PC-3 (cell line): ENCODE measurements around the gene TTLL10. TPM values are rescaled to one million over a fixed set of nuclear protein-coding genes. Genes with fewer than 3 reads are reported as not detected.

Source experiments
- ATAC-seq: fragments of 200-7000 bp; cut with Tn5 transposase; 2 replicates; pipeline ENCODE4 v1.9.1; 2020; ENCODE audit warnings: mild to moderate bottlenecking, moderate library complexity
- Bru-seq: library from RNA; stranded (reverse); fragments of 400-500 nt; gene quantifications from one replicate; lab custom pipeline; 2021; lab: Mats Ljungman, UMichigan
- BruChase-seq, 2 experiments: library from RNA; stranded (reverse); fragments of 400-500 nt; gene quantifications; one replicate each; lab custom pipeline; 2021; lab: Mats Ljungman, UMichigan
- BruUV-seq: library from RNA; stranded (reverse); fragments of 400-500 nt; replicated peaks from 2 replicates; lab custom pipeline; 2021; lab: Mats Ljungman, UMichigan
- CTCF ChIA-PET: fragments of 300-600 bp; sonication (Branson Sonifier 250); formaldehyde crosslinking; loops from one replicate; lab custom pipeline; 2022; ENCODE audit warnings: antibody characterized with exemption; lab: Charles Lee
- POLR2A ChIA-PET: fragments of 300-600 bp; sonication (Branson Sonifier 250); formaldehyde crosslinking; loops from one replicate; lab custom pipeline; 2022; ENCODE audit warnings: antibody characterized with exemption; ENCODE audit not compliant: unreplicated experiment; lab: Charles Lee
- DNase-seq: peaks from one replicate; pipeline ENCODE4 v3.0.0-alpha.2; 2015
- H2AFZ ChIP-seq: fragments of 300-600 bp; sonication (generic); 2 replicates; pipeline ENCODE4 v1.6.0; 2016; ENCODE audit warnings: antibody characterized with exemption, low read length
- H3F3A ChIP-seq: fragments of 300-600 bp; sonication (generic); one replicate; pipeline ENCODE4 v1.6.0; 2017; ENCODE audit warnings: antibody characterized with exemption, low read length, control low read depth, mild to moderate bottlenecking; ENCODE audit not compliant: unreplicated experiment
- H3K27ac ChIP-seq: fragments of 300-600 bp; sonication (generic); 2 replicates; pipeline ENCODE4 v1.5.1; 2016; ENCODE audit warnings: mild to moderate bottlenecking, low read length
- H3K27me3 ChIP-seq: fragments of 300-600 bp; sonication (generic); 2 replicates; pipeline ENCODE4 v1.6.1; 2016; ENCODE audit warnings: low read length, mixed read lengths
- H3K36me3 ChIP-seq: fragments of 300-600 bp; sonication (generic); 2 replicates; pipeline ENCODE4 v1.6.1; 2016; ENCODE audit warnings: low read depth, mixed run types, low read length, mixed read lengths
- H3K4me1 ChIP-seq: fragments of 300-600 bp; sonication (generic); 2 replicates; pipeline ENCODE4 v1.5.1; 2016; ENCODE audit warnings: low read length; ENCODE audit not compliant: insufficient read depth
- H3K4me2 ChIP-seq: fragments of 300-600 bp; sonication (generic); 2 replicates; pipeline ENCODE4 v1.6.0; 2016; ENCODE audit warnings: low read length
- H3K4me3 ChIP-seq: fragments of 300-600 bp; sonication (generic); 2 replicates; pipeline ENCODE4 v1.5.1; 2016; ENCODE audit warnings: mild to moderate bottlenecking, low read length, mixed read lengths
- H3K79me2 ChIP-seq: fragments of 300-600 bp; sonication (generic); 2 replicates; pipeline ENCODE4 v1.6.1; 2017; ENCODE audit warnings: low read length, mixed read lengths
- H3K9ac ChIP-seq: fragments of 300-600 bp; sonication (generic); 2 replicates; pipeline ENCODE4 v1.6.0; 2016; ENCODE audit warnings: mild to moderate bottlenecking, low read length
- H3K9me2 ChIP-seq: fragments of 300-600 bp; sonication (generic); replicated peaks from 2 replicates; pipeline ENCODE4 v1.6.1; 2016; ENCODE audit warnings: mixed run types, low read length, mixed read lengths
- H3K9me3 ChIP-seq: fragments of 300-600 bp; sonication (generic); 2 replicates; pipeline ENCODE4 v1.6.1; 2016; ENCODE audit warnings: low read length, mixed read lengths
- H4K20me1 ChIP-seq: fragments of 300-600 bp; sonication (generic); 2 replicates; pipeline ENCODE4 v1.6.1; 2016; ENCODE audit warnings: low read length, mixed read lengths
- EZH2 ChIP-seq: fragments of 300-600 bp; sonication (generic); IDR thresholded peaks from one replicate; pipeline ENCODE4 v1.6.1; 2017; ENCODE audit warnings: antibody characterized with exemption, mild to moderate bottlenecking, low read length; ENCODE audit not compliant: unreplicated experiment
- EZH2phosphoT487 ChIP-seq: fragments of 300-600 bp; sonication (generic); IDR thresholded peaks from 2 replicates; pipeline ENCODE4 v1.6.1; 2018; ENCODE audit warnings: mild to moderate bottlenecking, antibody characterized with exemption, low read length, borderline replicate concordance
- intact Hi-C: fragments of 100-400 bp; cut with micrococcal nuclease; formaldehyde crosslinking; loops from 2 replicates; pipeline ENCODE4 v1.9.0; 2023
- long read RNA-seq: library from polyadenylated mRNA; unstranded; transcript quantifications from one replicate; pipeline ENCODE4 v2.0.0, GENCODE V29; 2021; ENCODE audit not compliant: unreplicated experiment
- total RNA-seq: library from RNA; depleted of rRNA; stranded (reverse); fragments of >200 nt; gene quantifications from 2 replicates; pipeline ENCODE4 v1.2.3, GENCODE V29; 2014; rRNA removed
- TF ChIP-seq, protein P1 (sequence below): fragments of 300-600 bp; sonication (generic); conservative IDR thresholded peaks from 2 replicates; pipeline ENCODE4 v1.5.1; 2017; ENCODE audit warnings: antibody characterized with exemption, low read depth, mild to moderate bottlenecking, low read length

The TTLL10 gene, protein sequence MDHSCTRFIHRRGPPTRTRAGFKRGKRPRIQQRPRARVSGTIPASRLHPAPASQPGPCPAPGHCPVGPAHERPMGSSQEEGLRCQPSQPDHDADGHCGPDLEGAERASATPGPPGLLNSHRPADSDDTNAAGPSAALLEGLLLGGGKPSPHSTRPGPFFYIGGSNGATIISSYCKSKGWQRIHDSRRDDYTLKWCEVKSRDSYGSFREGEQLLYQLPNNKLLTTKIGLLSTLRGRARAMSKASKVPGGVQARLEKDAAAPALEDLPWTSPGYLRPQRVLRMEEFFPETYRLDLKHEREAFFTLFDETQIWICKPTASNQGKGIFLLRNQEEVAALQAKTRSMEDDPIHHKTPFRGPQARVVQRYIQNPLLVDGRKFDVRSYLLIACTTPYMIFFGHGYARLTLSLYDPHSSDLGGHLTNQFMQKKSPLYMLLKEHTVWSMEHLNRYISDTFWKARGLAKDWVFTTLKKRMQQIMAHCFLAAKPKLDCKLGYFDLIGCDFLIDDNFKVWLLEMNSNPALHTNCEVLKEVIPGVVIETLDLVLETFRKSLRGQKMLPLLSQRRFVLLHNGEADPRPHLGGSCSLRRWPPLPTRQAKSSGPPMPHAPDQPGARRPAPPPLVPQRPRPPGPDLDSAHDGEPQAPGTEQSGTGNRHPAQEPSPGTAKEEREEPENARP
- total RNA-seq (0.36 and 0.46 TPM in 2 replicates), Bru-seq, nascent RNA (percentile 41 among the genes with signal in this experiment), BruChase-seq, experiment 1, labeled RNA remaining after a 6-hour chase (percentile 42 among the genes with signal in this experiment), BruChase-seq, experiment 2, labeled RNA remaining after a 2-hour chase (percentile 41 among the genes with signal in this experiment)
- long read RNA-seq, partial matches to known transcripts: 0 of 2 reads
- long read RNA-seq, other reads (novel, unspliced or antisense): 2 of 2 reads

DNA sequence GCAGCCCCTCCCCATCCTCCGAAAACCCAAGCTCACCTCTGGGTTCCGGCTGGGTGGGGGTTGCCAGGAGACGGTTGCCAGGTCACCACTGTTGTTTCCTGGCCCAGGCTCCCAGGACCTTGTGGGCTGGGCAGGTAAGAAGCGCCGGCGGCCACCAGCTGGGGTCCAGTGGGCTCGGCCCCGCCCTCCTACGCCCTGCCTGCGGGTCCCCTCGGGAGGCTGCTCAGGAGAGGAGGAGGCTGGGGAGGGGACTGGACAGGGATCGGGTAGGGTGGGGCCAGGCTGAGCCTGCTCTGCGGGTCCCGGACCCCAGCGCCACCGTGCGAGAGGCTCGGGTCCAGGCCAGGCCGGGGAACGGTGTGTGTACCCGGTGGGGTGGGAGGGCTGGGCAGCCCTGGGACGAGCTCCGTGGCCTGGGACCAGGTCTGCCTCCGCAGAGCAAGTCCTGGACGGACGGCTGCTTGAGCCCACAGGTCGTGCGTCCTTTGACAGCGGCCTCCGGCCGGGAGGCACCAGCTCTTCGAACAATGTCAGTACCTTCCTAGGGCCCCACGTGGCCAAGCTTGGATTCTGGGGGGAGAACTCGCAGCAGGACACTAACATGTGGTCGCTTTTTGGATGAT lies at the start of gene TTLL10:
TSS of gene TTLL10 (plus strand) at position 88 of the 623 bp plus-strand sequence. CDS start 5,336 bp downstream, outside the sequence.
- no peak for TF ChIP-seq EZH2
- TF ChIP-seq EZH2phosphoT487: no peak
- TF ChIP-seq, protein P1, sequence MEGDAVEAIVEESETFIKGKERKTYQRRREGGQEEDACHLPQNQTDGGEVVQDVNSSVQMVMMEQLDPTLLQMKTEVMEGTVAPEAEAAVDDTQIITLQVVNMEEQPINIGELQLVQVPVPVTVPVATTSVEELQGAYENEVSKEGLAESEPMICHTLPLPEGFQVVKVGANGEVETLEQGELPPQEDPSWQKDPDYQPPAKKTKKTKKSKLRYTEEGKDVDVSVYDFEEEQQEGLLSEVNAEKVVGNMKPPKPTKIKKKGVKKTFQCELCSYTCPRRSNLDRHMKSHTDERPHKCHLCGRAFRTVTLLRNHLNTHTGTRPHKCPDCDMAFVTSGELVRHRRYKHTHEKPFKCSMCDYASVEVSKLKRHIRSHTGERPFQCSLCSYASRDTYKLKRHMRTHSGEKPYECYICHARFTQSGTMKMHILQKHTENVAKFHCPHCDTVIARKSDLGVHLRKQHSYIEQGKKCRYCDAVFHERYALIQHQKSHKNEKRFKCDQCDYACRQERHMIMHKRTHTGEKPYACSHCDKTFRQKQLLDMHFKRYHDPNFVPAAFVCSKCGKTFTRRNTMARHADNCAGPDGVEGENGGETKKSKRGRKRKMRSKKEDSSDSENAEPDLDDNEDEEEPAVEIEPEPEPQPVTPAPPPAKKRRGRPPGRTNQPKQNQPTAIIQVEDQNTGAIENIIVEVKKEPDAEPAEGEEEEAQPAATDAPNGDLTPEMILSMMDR: no peak
- H4K20me1 ChIP-seq: peaks cover 7% of the 10 kb centered on the region
- CTCF ChIA-PET: no interaction called here
- peaks cover 12% of the 10 kb centered on the region for H3K79me2 ChIP-seq
- no peaks in the 10 kb centered on the region for H3K9me3 ChIP-seq
- intact Hi-C loops: no loop called here
- H2AFZ ChIP-seq: no peak within 1 kb of the TSS
- no peaks in the 10 kb centered on the region; the same call in 1 of the 2 replicates for H3K36me3 ChIP-seq
- no peak within 1 kb of the TSS for H3K9ac ChIP-seq
- ATAC-seq (no peak), DNase-seq (no peak)
- H3K4me3 ChIP-seq: no peak within 1 kb of the TSS
- no peak within 1 kb of the TSS for H3K27ac ChIP-seq
- H3K27me3 ChIP-seq: no peaks in the 10 kb centered on the region
- H3K4me2 ChIP-seq: no peak within 1 kb of the TSS
- H3K4me1 ChIP-seq: no peaks in the 10 kb centered on the region
- no TSS peak for BruUV-seq
- no peaks in the 10 kb centered on the region for H3F3A ChIP-seq
- POLR2A ChIA-PET: no interaction called here
- no peaks in the 10 kb centered on the region for H3K9me2 ChIP-seq

DNA sequence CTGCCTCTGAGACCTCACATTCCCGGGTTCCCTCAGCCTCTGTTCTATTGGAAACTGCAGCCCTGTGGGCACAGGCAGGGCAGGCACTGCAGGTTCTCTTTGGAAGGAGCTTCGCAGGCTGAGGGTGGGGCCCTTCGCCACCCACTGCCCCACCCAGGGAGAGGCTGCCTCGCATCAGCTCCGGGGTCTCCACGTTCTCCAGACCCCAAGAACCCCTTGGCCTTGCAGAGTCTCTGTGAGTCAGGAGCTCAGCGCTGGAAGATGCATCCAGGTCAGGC lies 49.2 kb upstream of the TTLL10 start:
- H3K27ac ChIP-seq: no peak overlapping the region
- H3K4me1 ChIP-seq: peaks cover 25% of the 10 kb centered on the region
- POLR2A ChIA-PET: no interaction called here
- no peaks in the 10 kb centered on the region for H3K36me3 ChIP-seq
- H3K27me3 ChIP-seq: no peaks in the 10 kb centered on the region
- H3K4me3 ChIP-seq: no peak overlapping the region
- peak overlapping the region; percentile 45 for H3K4me2 ChIP-seq
- DNase-seq: no peak
- no TSS peak for BruUV-seq
- no peak overlapping the region for H3K9ac ChIP-seq
- TF ChIP-seq EZH2 (no peak), EZH2phosphoT487 (no peak)
- TF ChIP-seq, protein P1: no peak
- no peaks in the 10 kb centered on the region for H4K20me1 ChIP-seq
- H3K9me2 ChIP-seq: no peaks in the 10 kb centered on the region
- intact Hi-C loops: no loop called here
- no peaks in the 10 kb centered on the region for H3K9me3 ChIP-seq
- no peaks in the 10 kb centered on the region for H3K79me2 ChIP-seq
- H3F3A ChIP-seq: no peaks in the 10 kb centered on the region
- H2AFZ ChIP-seq: peak overlapping the region; percentile 22; the same call in 1 of the 2 replicates
- peak; percentile 6; the same call in 1 of the 2 replicates for ATAC-seq
- CTCF ChIA-PET: no interaction called here
